ENCODE measurements around the gene ADPRH.

DNA sequence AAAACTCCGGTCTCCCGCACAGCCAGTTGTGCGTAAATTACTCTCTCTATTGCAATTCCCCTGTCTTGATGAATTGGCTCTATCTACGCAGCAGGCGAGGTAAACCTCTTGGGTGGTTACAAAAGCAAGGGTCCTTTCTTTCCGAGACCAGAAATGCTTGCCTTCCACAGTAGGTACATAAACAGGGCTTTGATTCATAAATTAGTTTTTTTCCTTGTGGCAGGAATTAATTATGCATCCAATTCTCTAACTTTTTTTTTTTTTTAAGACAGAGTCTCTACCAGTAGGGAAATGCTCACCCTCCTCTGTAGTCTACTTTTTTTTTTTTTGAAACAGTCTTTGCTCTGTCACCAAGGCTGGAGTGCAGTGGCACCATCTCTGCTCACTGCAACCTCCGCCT lies 36.1 kb upstream of the ADPRH start:
- TF ChIP-seq FOXM1 (IDR thresholded peaks at IDR 0.05; ENCODE audit: borderline replicate concordance): no peak
- TF ChIP-seq HDGF (IDR thresholded peaks at IDR 0.05; ENCODE audit: borderline replicate concordance): no peak

Data from HEK293T (cell line).